HepG2 (cell line): Measurements from ENCODE around the gene PTPRU. TPM values are rescaled to one million over a fixed set of nuclear protein-coding genes. Genes with fewer than 3 reads are reported as not detected.

Experiments used
- AGO2 ChIP-seq: fragments of 200-400 bp; formaldehyde crosslinking; optimal IDR thresholded peaks from 2 replicates; pipeline ENCODE3; 2017; ENCODE audit warnings: mild to moderate bottlenecking, low read depth, low read length, moderate library complexity
- ATF7-NPFF ChIP-seq: sonication (generic); formaldehyde crosslinking; IDR thresholded peaks from 2 replicates; pipeline ENCODE4 v1.8.1; 2023; ENCODE audit warnings: mild to moderate bottlenecking, low read depth, missing genetic modification reagents, moderate library complexity
- HBP1 ChIP-seq: IDR thresholded peaks from 2 replicates; pipeline ENCODE4 v1.6.1; 2016; ENCODE audit warnings: low read depth, control low read depth
- ISX ChIP-seq: sonication (generic); formaldehyde crosslinking; conservative IDR thresholded peaks from 2 replicates; pipeline ENCODE4 v1.5.0; 2020; ENCODE audit warnings: missing genetic modification reagents
- MED1 ChIP-seq: sonication (generic); formaldehyde crosslinking; IDR thresholded peaks from 2 replicates; pipeline ENCODE4 v1.4.0; 2020; ENCODE audit warnings: missing genetic modification reagents
- NR2F6 ChIP-seq, 2 experiments: IDR thresholded peaks; 2 replicates each; pipeline ENCODE4 v1.6.1; 2016; ENCODE audit warnings: antibody characterized with exemption in 1 of 2, mild to moderate bottlenecking in 1 of 2
- SIX4 ChIP-seq: sonication (generic); formaldehyde crosslinking; IDR thresholded peaks from 2 replicates; pipeline ENCODE4 v1.4.0; 2020; ENCODE audit warnings: missing genetic modification reagents
- SNRNP70 ChIP-seq: fragments of 200-400 bp; formaldehyde crosslinking; IDR thresholded peaks from 2 replicates; pipeline ENCODE4 v1.6.1; 2017; ENCODE audit warnings: mild to moderate bottlenecking, low read depth, low read length, moderate library complexity
- SRSF1 ChIP-seq: fragments of 200-400 bp; formaldehyde crosslinking; optimal IDR thresholded peaks from 2 replicates; pipeline ENCODE3; 2017; ENCODE audit warnings: mild to moderate bottlenecking, low read depth, low read length, moderate library complexity
- SUZ12 ChIP-seq: fragments of 150-350 bp; IDR thresholded peaks from 2 replicates; pipeline ENCODE4 v1.6.1; 2014; ENCODE audit warnings: low read depth, low read length
- TBP ChIP-seq: sonication (generic); formaldehyde crosslinking; IDR thresholded peaks from 2 replicates; pipeline ENCODE4 v1.5.0; 2020; ENCODE audit warnings: missing genetic modification reagents
- TP53 ChIP-seq: sonication (generic); formaldehyde crosslinking; conservative IDR thresholded peaks from 2 replicates; pipeline ENCODE4 v1.4.0; 2020; ENCODE audit warnings: missing genetic modification reagents
- YEATS2 ChIP-seq: sonication (generic); formaldehyde crosslinking; IDR thresholded peaks from 2 replicates; pipeline ENCODE4 v1.4.0; 2020; ENCODE audit warnings: missing genetic modification reagents, borderline replicate concordance
- ZKSCAN1 ChIP-seq: fragments of 150-350 bp; IDR thresholded peaks from 2 replicates; pipeline ENCODE4 v1.6.1; 2014; ENCODE audit warnings: low read length
- ZNF260 ChIP-seq: sonication (generic); formaldehyde crosslinking; IDR thresholded peaks from 2 replicates; pipeline ENCODE4 v1.4.0; 2020; ENCODE audit warnings: missing genetic modification reagents, low read depth, mild to moderate bottlenecking, borderline replicate concordance
- ZNF513 ChIP-seq: sonication (generic); formaldehyde crosslinking; conservative IDR thresholded peaks from 2 replicates; pipeline ENCODE4 v1.5.0; 2020; ENCODE audit warnings: missing genetic modification reagents
- ZNF558 ChIP-seq: sonication (generic); formaldehyde crosslinking; IDR thresholded peaks from 2 replicates; pipeline ENCODE4 v1.9.0; 2022; ENCODE audit warnings: mild to moderate bottlenecking, missing genetic modification reagents, borderline replicate concordance
- ZNF674 ChIP-seq: sonication (generic); formaldehyde crosslinking; IDR thresholded peaks from 2 replicates; pipeline ENCODE4 v1.5.0; 2020; ENCODE audit warnings: low read depth, mild to moderate bottlenecking, missing genetic modification reagents
- ZNF724P ChIP-seq: sonication (generic); formaldehyde crosslinking; IDR thresholded peaks from 2 replicates; pipeline ENCODE4 v1.8.0; 2022; ENCODE audit warnings: missing genetic modification reagents, borderline replicate concordance
- polyA plus RNA-seq, 8 experiments: library from polyadenylated mRNA; depleted of rRNA in 3 of 8; stranded (reverse) in 7 of 8; unstranded in 1 of 8; fragments of >200 nt; fragmentation: Illumina TruSeq in 4 of 8; extraction: Trizol in 4 of 8; gene quantifications; 2 replicates each; pipeline versions ENCODE4 v1.2.1 to v1.2.3, GENCODE V29; 2011 to 2016; ENCODE audit warnings: low read depth in 4 of 8, missing spikeins in 1 of 8, mixed read lengths in 1 of 8; ENCODE audit not compliant: insufficient read depth in 1 of 8
- total RNA-seq, 5 experiments: library from RNA; depleted of rRNA; stranded (reverse); fragments of >200 nt; fragmentation: Illumina TruSeq; extraction: Trizol; gene quantifications; 2 replicates each; pipeline ENCODE4 v1.2.3, GENCODE V29; 2016; ENCODE audit warnings: low read depth in 1 of 5
- TF ChIP-seq, protein P1 (sequence below): sonication (generic); formaldehyde crosslinking; IDR thresholded peaks from 2 replicates; pipeline ENCODE4 v1.4.0; 2020; ENCODE audit warnings: missing genetic modification reagents; ENCODE audit errors: not compliant biosample characterization
- TF ChIP-seq, protein P2 (sequence below): sonication (generic); formaldehyde crosslinking; IDR thresholded peaks from 2 replicates; pipeline ENCODE4 v1.4.0; 2020; ENCODE audit warnings: missing genetic modification reagents, borderline replicate concordance
- TF ChIP-seq, protein P3 (sequence below): sonication (generic); formaldehyde crosslinking; IDR thresholded peaks from 2 replicates; pipeline ENCODE4 v1.5.0; 2020; ENCODE audit warnings: missing genetic modification reagents

The PTPRU gene
- total and polyA plus RNA-seq, 2 of the 13 experiments (the other 11 are each of a cell fraction or from before 2014, with no cell fraction given), result 21.6 to 22.3 TPM

DNA sequence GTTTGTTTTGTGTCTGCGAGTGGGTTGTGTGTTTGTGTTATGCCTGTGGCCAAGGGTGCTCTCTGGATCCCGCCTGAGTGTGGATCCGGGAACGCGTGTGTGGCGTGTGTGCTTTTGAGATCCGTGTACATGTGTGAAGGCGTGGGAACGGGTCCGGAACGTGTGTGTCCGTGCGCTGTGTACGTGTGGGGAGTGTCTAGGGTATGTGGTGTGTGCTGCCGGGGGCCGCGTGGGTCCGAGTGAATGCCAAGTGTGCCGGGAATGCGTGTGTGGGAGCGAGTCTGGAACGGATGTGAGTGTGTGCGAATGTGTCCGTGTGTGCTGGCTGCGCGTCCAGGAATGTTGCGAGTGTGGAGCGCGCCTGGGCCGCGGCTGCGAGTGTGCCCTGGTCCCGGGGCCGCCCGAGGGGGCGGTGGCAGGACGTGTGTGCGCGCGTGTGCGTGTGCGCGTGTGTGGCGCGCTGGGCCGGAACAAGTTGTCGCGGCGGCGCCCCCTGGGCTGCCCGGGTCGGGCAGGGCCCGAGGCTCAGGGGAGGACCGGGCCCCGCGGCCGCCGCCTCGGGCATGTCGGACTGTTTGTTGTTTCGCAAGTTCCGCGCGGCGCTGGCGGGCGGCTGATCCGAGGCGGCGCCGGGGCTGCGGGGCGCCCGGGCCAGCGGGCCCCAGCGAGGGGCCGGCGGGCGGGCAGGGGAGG lies 953 bp downstream of the PTPRU start (continued):
- TF ChIP-seq MED1 (CRISPR knock-in tag) (0 out of 2 replicates have a peak, but pooled peaks have one; percentile 17), ZNF674 (no peak), HBP1 (no peak), ATF7-NPFF (CRISPR knock-in tag) (no peak), SUZ12 (no peak), SNRNP70 (no peak), ZNF513 (CRISPR knock-in tag) (no peak), ZNF260 (CRISPR knock-in tag) (no peak), TBP (CRISPR knock-in tag) (no peak), TP53 (no peak), YEATS2 (CRISPR knock-in tag) (no peak), SIX4 (no peak), ZKSCAN1 (no peak), ZNF558 (CRISPR knock-in tag) (no peak; the same call in 1 of the 2 replicates), AGO2 (no peak), ISX (CRISPR knock-in tag) (no peak), ZNF724P (CRISPR knock-in tag) (no peak), NR2F6 (IDR thresholded peaks at IDR 0.05) (no peak), NR2F6 (CRISPR knock-in tag; IDR thresholded peaks at IDR 0.05) (no peak), SRSF1 (peak; percentile 21)
- TF ChIP-seq, protein P1, sequence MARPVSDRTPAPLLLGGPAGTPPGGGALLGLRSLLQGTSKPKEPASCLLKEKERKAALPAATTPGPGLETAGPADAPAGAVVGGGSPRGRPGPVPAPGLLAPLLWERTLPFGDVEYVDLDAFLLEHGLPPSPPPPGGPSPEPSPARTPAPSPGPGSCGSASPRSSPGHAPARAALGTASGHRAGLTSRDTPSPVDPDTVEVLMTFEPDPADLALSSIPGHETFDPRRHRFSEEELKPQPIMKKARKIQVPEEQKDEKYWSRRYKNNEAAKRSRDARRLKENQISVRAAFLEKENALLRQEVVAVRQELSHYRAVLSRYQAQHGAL (CRISPR knock-in tag), result no peak
- TF ChIP-seq, protein P2, sequence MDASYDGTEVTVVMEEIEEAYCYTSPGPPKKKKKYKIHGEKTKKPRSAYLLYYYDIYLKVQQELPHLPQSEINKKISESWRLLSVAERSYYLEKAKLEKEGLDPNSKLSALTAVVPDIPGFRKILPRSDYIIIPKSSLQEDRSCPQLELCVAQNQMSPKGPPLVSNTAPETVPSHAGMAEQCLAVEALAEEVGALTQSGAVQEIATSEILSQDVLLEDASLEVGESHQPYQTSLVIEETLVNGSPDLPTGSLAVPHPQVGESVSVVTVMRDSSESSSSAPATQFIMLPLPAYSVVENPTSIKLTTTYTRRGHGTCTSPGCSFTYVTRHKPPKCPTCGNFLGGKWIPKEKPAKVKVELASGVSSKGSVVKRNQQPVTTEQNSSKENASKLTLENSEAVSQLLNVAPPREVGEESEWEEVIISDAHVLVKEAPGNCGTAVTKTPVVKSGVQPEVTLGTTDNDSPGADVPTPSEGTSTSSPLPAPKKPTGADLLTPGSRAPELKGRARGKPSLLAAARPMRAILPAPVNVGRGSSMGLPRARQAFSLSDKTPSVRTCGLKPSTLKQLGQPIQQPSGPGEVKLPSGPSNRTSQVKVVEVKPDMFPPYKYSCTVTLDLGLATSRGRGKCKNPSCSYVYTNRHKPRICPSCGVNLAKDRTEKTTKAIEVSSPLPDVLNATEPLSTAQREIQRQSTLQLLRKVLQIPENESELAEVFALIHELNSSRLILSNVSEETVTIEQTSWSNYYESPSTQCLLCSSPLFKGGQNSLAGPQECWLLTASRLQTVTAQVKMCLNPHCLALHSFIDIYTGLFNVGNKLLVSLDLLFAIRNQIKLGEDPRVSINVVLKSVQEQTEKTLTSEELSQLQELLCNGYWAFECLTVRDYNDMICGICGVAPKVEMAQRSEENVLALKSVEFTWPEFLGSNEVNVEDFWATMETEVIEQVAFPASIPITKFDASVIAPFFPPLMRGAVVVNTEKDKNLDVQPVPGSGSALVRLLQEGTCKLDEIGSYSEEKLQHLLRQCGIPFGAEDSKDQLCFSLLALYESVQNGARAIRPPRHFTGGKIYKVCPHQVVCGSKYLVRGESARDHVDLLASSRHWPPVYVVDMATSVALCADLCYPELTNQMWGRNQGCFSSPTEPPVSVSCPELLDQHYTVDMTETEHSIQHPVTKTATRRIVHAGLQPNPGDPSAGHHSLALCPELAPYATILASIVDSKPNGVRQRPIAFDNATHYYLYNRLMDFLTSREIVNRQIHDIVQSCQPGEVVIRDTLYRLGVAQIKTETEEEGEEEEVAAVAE (CRISPR knock-in tag), result no peak
- TF ChIP-seq, protein P3, sequence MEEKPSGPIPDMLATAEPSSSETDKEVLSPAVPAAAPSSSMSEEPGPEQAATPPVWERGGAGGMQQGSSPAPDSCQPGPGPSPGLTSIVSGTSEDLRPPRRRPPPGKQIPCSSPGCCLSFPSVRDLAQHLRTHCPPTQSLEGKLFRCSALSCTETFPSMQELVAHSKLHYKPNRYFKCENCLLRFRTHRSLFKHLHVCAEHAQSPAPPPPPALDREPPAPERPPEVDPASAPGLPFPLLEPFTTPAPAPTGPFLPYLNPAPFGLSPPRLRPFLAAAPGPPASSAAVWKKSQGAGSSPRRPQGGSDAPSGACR (CRISPR knock-in tag), result no peak
